GM19397 (cell line): ENCODE measurements around the gene TIMM22.

Experiments
- ATAC-seq: cut with Tn5 transposase; IDR thresholded peaks from one replicate; pipeline ENCODE4 v1.9.1; 2021; ENCODE audit warnings: mild to moderate bottlenecking, moderate library complexity; ENCODE audit not compliant: unreplicated experiment

The TIMM22 gene

GRCh38 chr17:1001640-1002411 is 4.9 kb downstream of the TIMM22 start:
- ATAC-seq: no peak

GRCh38 chr17:1002412-1002753 is 5.5 kb downstream of the TIMM22 start:
- ATAC-seq: no peak

- ATAC-seq: no peak
Measured at GRCh38 chr17:1002771-1003555, 6.0 kb downstream of the TIMM22 start.

GRCh38 chr17:1003633-1003971 is 6.7 kb downstream of the TIMM22 start:
- ATAC-seq: no peak

GRCh38 chr17:1003972-1004768 is 7.2 kb downstream of the TIMM22 start:
- no peak for ATAC-seq

GRCh38 chr17:1004769-1005295 is 7.9 kb downstream of the TIMM22 start:
- ATAC-seq: no peak

GRCh38 chr17:1005361-1005946 is 8.5 kb downstream of the TIMM22 start:
- no peak for ATAC-seq

- no peak for ATAC-seq
Measured at GRCh38 chr17:1006054-1006453, 9.1 kb downstream of the TIMM22 start.

GRCh38 chr17:1007310-1008007 is 10.5 kb downstream of the TIMM22 start:
- ATAC-seq: no peak

GRCh38 chr17:1008008-1008761 is 11.3 kb downstream of the TIMM22 start:
- ATAC-seq: no peak

- ATAC-seq: no peak
Measured at GRCh38 chr17:1009229-1010085, 12.5 kb downstream of the TIMM22 start.

GRCh38 chr17:1010086-1010450 is 13.1 kb downstream of the TIMM22 start:
- no peak for ATAC-seq

GRCh38 chr17:1010586-1010985 is 13.7 kb downstream of the TIMM22 start:
- no peak for ATAC-seq

- no peak for ATAC-seq
Measured at GRCh38 chr17:1011138-1011537, 14.2 kb downstream of the TIMM22 start.

GRCh38 chr17:1011760-1012735 is 15.1 kb downstream of the TIMM22 start:
- no peak for ATAC-seq

- ATAC-seq: no peak
Measured at GRCh38 chr17:1012823-1013728, 16.1 kb downstream of the TIMM22 start.

- no peak for ATAC-seq
Measured at GRCh38 chr17:1013729-1014090, 16.8 kb downstream of the TIMM22 start.
